ENCODE results near the gene FGFR2. TPM values are rescaled to one million over a fixed set of nuclear protein-coding genes. Genes with fewer than 3 reads are reported as not detected.
"Not testable (repeated sequence)": the region's sequence is repeated elsewhere in the genome, so short reads cannot be mapped to it uniquely, and the experiment has no call there.

Gene FGFR2
- polyA plus RNA-seq, 3 donors, result 85.3 to 119 (median 100) TPM

GRCh38 chr10:121526135-121526790 is 72.0 kb downstream of the FGFR2 start:
- peak; percentile 36 for DNase-seq

- peak; percentile 82 for DNase-seq
Measured at GRCh38 chr10:121525251-121526134, 72.8 kb downstream of the FGFR2 start.

- DNase-seq, result no peak
Measured at GRCh38 chr10:121524157-121524817, 74.0 kb downstream of the FGFR2 start.

- no peak for DNase-seq
Measured at GRCh38 chr10:121522831-121523230, 75.4 kb downstream of the FGFR2 start.

GRCh38 chr10:121521794-121522556 is 76.3 kb downstream of the FGFR2 start:
- no peak for DNase-seq

GRCh38 chr10:121520526-121520925 is 77.7 kb downstream of the FGFR2 start:
- DNase-seq, result not testable (repeated sequence)

GRCh38 chr10:121519901-121520493 is 78.2 kb downstream of the FGFR2 start:
- DNase-seq, result no peak

GRCh38 chr10:121519411-121519810 is 78.8 kb downstream of the FGFR2 start:
- no peak for DNase-seq

- DNase-seq, result no peak
Measured at GRCh38 chr10:121518333-121518732, 79.9 kb downstream of the FGFR2 start.

GRCh38 chr10:121516093-121516865 is 82.0 kb downstream of the FGFR2 start:
- DNase-seq, result no peak

- DNase-seq, result no peak
Measured at GRCh38 chr10:121514141-121514865, 83.9 kb downstream of the FGFR2 start.

GRCh38 chr10:121511943-121512342 is 86.3 kb downstream of the FGFR2 start:
- peak; percentile 43 for DNase-seq

- DNase-seq, result no peak
Measured at GRCh38 chr10:121511460-121511859, 86.8 kb downstream of the FGFR2 start.

- peak; percentile 67 for DNase-seq
Measured at GRCh38 chr10:121510201-121510771, 88.0 kb downstream of the FGFR2 start.

- DNase-seq, result no peak
Measured at GRCh38 chr10:121509796-121510195, 88.4 kb downstream of the FGFR2 start.

GRCh38 chr10:121509112-121509511 is 89.1 kb downstream of the FGFR2 start:
- DNase-seq, result no peak

- no peak for DNase-seq
Measured at GRCh38 chr10:121503587-121504051, 94.6 kb downstream of the FGFR2 start.

GRCh38 chr10:121501796-121502195 is 96.4 kb downstream of the FGFR2 start:
- no peak for DNase-seq

GRCh38 chr10:121500701-121501332 is 97.4 kb downstream of the FGFR2 start:
- peak; percentile 81 for DNase-seq
